HepG2 (cell line): ENCODE measurements around the gene UST. TPM values are rescaled to one million over a fixed set of nuclear protein-coding genes. Genes with fewer than 3 reads are reported as not detected.

ENCODE experiments used
- ATAC-seq: fragments of 200-7000 bp; cut with Tn5 transposase; 3 replicates; pipeline ENCODE4 v1.9.1; 2020; ENCODE audit warnings: mild to moderate bottlenecking, moderate library complexity
- BruUV-seq: library from RNA; stranded (reverse); fragments of 400-500 nt; replicated peaks from 2 replicates; lab custom pipeline; 2021; lab: Mats Ljungman, UMichigan
- CTCF ChIA-PET: fragments of 300-600 bp; formaldehyde crosslinking; extraction: SDS; loops from one replicate; lab custom pipeline; 2021; ENCODE audit warnings: low total read pairs, inconsistent platforms, low intra/inter-chr PET ratio; lab: Yijun Ruan, JAX
- POLR2A ChIA-PET: fragments of 350-600 bp; sonication (Branson Sonifier 250); formaldehyde crosslinking; loops from one replicate; lab custom pipeline; 2020; ENCODE audit warnings: antibody characterized with exemption, inconsistent platforms; lab: Yijun Ruan, JAX
- DNase-seq: peaks from one replicate; pipeline ENCODE4 v3.0.0-alpha.2; 2015; ENCODE audit warnings: low spot score
- FAIRE-seq: peaks from 3 replicates; lab custom pipeline; 2011; peaks lifted over from hg19 to GRCh38; lab: Jason Lieb, UNC
- H2AFZ ChIP-seq: one replicate; pipeline ENCODE4 v1.6.1; 2011; ENCODE audit warnings: low read length, inconsistent platforms
- H3K27ac ChIP-seq: fragments of 300-600 bp; 3 replicates; pipeline ENCODE4 v1.8.0; 2011; ENCODE audit warnings: mixed run types, mild to moderate bottlenecking, mixed read lengths, low read length, inconsistent platforms; ENCODE audit not compliant: insufficient read depth; ENCODE audit errors: extremely low read length
- H3K27me3 ChIP-seq, 2 experiments: fragments of 200-600 bp in 1 of 2; 2 replicates in 1 of 2; 3 replicates in 1 of 2; pipeline versions ENCODE4 v1.6.0 to v1.8.0; 2011; ENCODE audit warnings: low read length in 2 of 2, mild to moderate bottlenecking in 2 of 2, moderate library complexity in 2 of 2, inconsistent platforms in 1 of 2; ENCODE audit not compliant: insufficient read depth in 2 of 2, control insufficient read depth in 1 of 2
- H3K36me3 ChIP-seq, 2 experiments: fragments of 200-600 bp in 1 of 2; replicated peaks in 1 of 2; 2 replicates in 1 of 2; 3 replicates in 1 of 2; pipeline versions ENCODE4 v1.5.1 to v1.8.0; 2011; ENCODE audit warnings: low read length in 2 of 2, inconsistent platforms in 1 of 2; ENCODE audit not compliant: insufficient read depth in 2 of 2, control insufficient read depth in 1 of 2
- H3K4me1 ChIP-seq: 2 replicates; pipeline ENCODE4 v1.5.1; 2012; ENCODE audit warnings: low read length, inconsistent platforms; ENCODE audit not compliant: insufficient read depth
- H3K4me2 ChIP-seq: 2 replicates; pipeline ENCODE4 v1.6.0; 2011; ENCODE audit warnings: low read depth, low read length, inconsistent platforms
- H3K4me3 ChIP-seq, 3 experiments: fragments of 200-600 bp in 1 of 3; sonication (generic), shearing (Covaris generic) in 1 of 3; replicated peaks in 1 of 3; 2 replicates each; pipeline ENCODE4 v1.5.1; 2011 to 2016; ENCODE audit warnings: low read length in 3 of 3, inconsistent platforms in 2 of 3, low read depth in 2 of 3, mild to moderate bottlenecking in 2 of 3, control low read depth in 1 of 3, mixed read lengths in 1 of 3; ENCODE audit not compliant: insufficient read depth in 1 of 3
- H3K79me2 ChIP-seq: one replicate; pipeline ENCODE4 v1.6.1; 2011; ENCODE audit warnings: low read length, inconsistent platforms; ENCODE audit not compliant: insufficient read depth
- H3K9ac ChIP-seq: 2 replicates; pipeline ENCODE4 v1.6.0; 2011; ENCODE audit warnings: mild to moderate bottlenecking, low read depth, low read length, inconsistent platforms; ENCODE audit not compliant: insufficient read depth
- H3K9me3 ChIP-seq: 2 replicates; pipeline ENCODE4 v1.5.1; 2012; ENCODE audit warnings: mild to moderate bottlenecking, low read length
- H4K20me1 ChIP-seq: 2 replicates; pipeline ENCODE4 v1.6.0; 2011; ENCODE audit warnings: inconsistent platforms, mild to moderate bottlenecking, low read length, moderate library complexity; ENCODE audit not compliant: insufficient read depth
- BCL6 ChIP-seq: IDR thresholded peaks from 2 replicates; pipeline ENCODE4 v1.6.1; 2016; ENCODE audit warnings: missing genetic modification reagents, missing compliant biosample characterization
- CREB1 ChIP-seq, 2 experiments: fragments of 450-650 bp in 1 of 2; IDR thresholded peaks; 2 replicates each; pipeline ENCODE4 v1.6.1; 2016 to 2017; ENCODE audit warnings: control low read depth in 1 of 2, mild to moderate bottlenecking in 1 of 2, missing compliant biosample characterization in 1 of 2, missing genetic modification characterization in 1 of 2
- FOXK1 ChIP-seq: sonication (generic); formaldehyde crosslinking; IDR thresholded peaks from 2 replicates; pipeline ENCODE4 v1.4.0; 2020; ENCODE audit warnings: low read depth, missing genetic modification reagents, borderline replicate concordance
- KAT2B ChIP-seq: fragments of 150-350 bp; IDR thresholded peaks from 2 replicates; pipeline ENCODE4 v1.6.1; 2014; ENCODE audit warnings: low read depth, low read length, borderline replicate concordance
- MEIS2 ChIP-seq: sonication (generic); formaldehyde crosslinking; IDR thresholded peaks from 2 replicates; pipeline ENCODE4 v1.9.0; 2021; ENCODE audit warnings: mild to moderate bottlenecking, missing genetic modification reagents
- ONECUT2 ChIP-seq: sonication (generic); formaldehyde crosslinking; IDR thresholded peaks from 2 replicates; pipeline ENCODE4 v1.4.0; 2020; ENCODE audit warnings: missing genetic modification reagents
- PLRG1 ChIP-seq: fragments of 450-650 bp; conservative IDR thresholded peaks from 2 replicates; pipeline ENCODE4 v1.6.1; 2016
- RFX1 ChIP-seq: fragments of 450-650 bp; IDR thresholded peaks from 2 replicates; pipeline ENCODE4 v1.6.1; 2017
- SOX13 ChIP-seq, 3 experiments: fragments of 450-650 bp in 1 of 3; sonication (generic) in 1 of 3; formaldehyde crosslinking in 1 of 3; IDR thresholded peaks in 2 of 3; conservative IDR thresholded peaks in 1 of 3; 2 replicates each; pipeline versions ENCODE4 v1.5.0 to v1.6.1; 2016 to 2020; ENCODE audit warnings: antibody characterized with exemption in 1 of 3, mild to moderate bottlenecking in 1 of 3, missing compliant biosample characterization in 1 of 3, missing genetic modification reagents in 1 of 3, moderate library complexity in 1 of 3
- U2AF2 ChIP-seq: fragments of 200-400 bp; formaldehyde crosslinking; IDR thresholded peaks from 2 replicates; pipeline ENCODE4 v1.6.1; 2017; ENCODE audit warnings: low read depth, mild to moderate bottlenecking, low read length
- YEATS2 ChIP-seq: sonication (generic); formaldehyde crosslinking; IDR thresholded peaks from 2 replicates; pipeline ENCODE4 v1.4.0; 2020; ENCODE audit warnings: missing genetic modification reagents, borderline replicate concordance
- ZFP62 ChIP-seq: sonication (generic); formaldehyde crosslinking; IDR thresholded peaks from 2 replicates; pipeline ENCODE4 v1.4.0; 2020; ENCODE audit warnings: missing genetic modification reagents
- ZNF354B ChIP-seq: sonication (generic); formaldehyde crosslinking; IDR thresholded peaks from 2 replicates; pipeline ENCODE4 v1.8.0; 2022; ENCODE audit warnings: mild to moderate bottlenecking, missing genetic modification reagents
- ZNF839 ChIP-seq: sonication (generic); formaldehyde crosslinking; IDR thresholded peaks from 2 replicates; pipeline ENCODE4 v1.4.0; 2020; ENCODE audit warnings: missing genetic modification reagents, mild to moderate bottlenecking, borderline replicate concordance
- ZSCAN29 ChIP-seq: sonication (generic); formaldehyde crosslinking; conservative IDR thresholded peaks from 2 replicates; pipeline ENCODE4 v1.4.0; 2020; ENCODE audit warnings: mild to moderate bottlenecking, missing genetic modification reagents
- WGBS: methylation state at CpG from one replicate; pipeline ENCODE4 v1.1.6; 2017; ENCODE audit warnings: low lambda C conversion rate; 5-methylcytosine and 5-hydroxymethylcytosine counted together
- in situ Hi-C: cut with HindIII; loops from 2 replicates; pipeline ENCODE4 v1.10.0; 2017; ENCODE audit warnings: low pct_unique_long_range_greater_than_20kb; ENCODE audit not compliant: extremely low pct_ligation_motif_present
- intact Hi-C: fragments of 100-400 bp; cut with micrococcal nuclease; formaldehyde crosslinking; loops from one replicate; pipeline ENCODE4 v1.10.0; 2022; ENCODE audit not compliant: unreplicated experiment
- polyA plus RNA-seq, 8 experiments: library from polyadenylated mRNA; depleted of rRNA in 3 of 8; stranded (reverse) in 7 of 8; unstranded in 1 of 8; fragments of >200 nt; fragmentation: Illumina TruSeq in 4 of 8; extraction: Trizol in 4 of 8; gene quantifications; 2 replicates each; pipeline versions ENCODE4 v1.2.1 to v1.2.3, GENCODE V29; 2011 to 2016; ENCODE audit warnings: low read depth in 4 of 8, missing spikeins in 1 of 8, mixed read lengths in 1 of 8; ENCODE audit not compliant: insufficient read depth in 1 of 8
- total RNA-seq, 5 experiments: library from RNA; depleted of rRNA; stranded (reverse); fragments of >200 nt; fragmentation: Illumina TruSeq; extraction: Trizol; gene quantifications; 2 replicates each; pipeline ENCODE4 v1.2.3, GENCODE V29; 2016; ENCODE audit warnings: low read depth in 1 of 5
- TF ChIP-seq, protein P1 (sequence below): sonication (generic); formaldehyde crosslinking; IDR thresholded peaks from 2 replicates; pipeline ENCODE4 v1.9.0; 2022; ENCODE audit warnings: low read depth, missing genetic modification reagents
- TF ChIP-seq, protein P2 (sequence below): IDR thresholded peaks from 2 replicates; pipeline ENCODE4 v1.6.1; 2016
- TF ChIP-seq, protein P3 (sequence below): sonication (generic); formaldehyde crosslinking; IDR thresholded peaks from 2 replicates; pipeline ENCODE4 v1.5.0; 2020; ENCODE audit warnings: missing genetic modification reagents

Gene UST
- total and polyA plus RNA-seq, 2 of the 13 experiments (the other 11 are each of a cell fraction or from before 2014, with no cell fraction given) = 0.27 TPM; not detected in 1

DNA sequence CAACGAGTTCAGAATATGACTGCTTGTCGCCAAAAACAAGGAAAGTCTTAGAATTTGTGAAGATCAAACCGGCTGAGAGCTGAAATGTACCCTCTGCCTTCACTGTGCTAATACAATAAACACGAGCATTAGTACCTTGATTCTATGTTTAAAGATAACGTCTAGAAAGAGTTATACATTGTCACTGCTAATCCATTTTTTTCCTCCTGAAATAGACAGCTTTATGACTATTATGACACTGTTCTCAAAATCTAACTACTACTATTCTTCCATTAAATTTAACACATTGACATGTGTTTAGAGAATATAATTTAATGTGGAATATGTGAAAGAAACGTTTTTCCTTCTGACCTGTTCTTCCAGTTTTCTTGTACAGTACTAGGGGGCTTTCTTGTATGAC lies 204.8 kb downstream of the UST start (continued):
- TF ChIP-seq, protein P1, sequence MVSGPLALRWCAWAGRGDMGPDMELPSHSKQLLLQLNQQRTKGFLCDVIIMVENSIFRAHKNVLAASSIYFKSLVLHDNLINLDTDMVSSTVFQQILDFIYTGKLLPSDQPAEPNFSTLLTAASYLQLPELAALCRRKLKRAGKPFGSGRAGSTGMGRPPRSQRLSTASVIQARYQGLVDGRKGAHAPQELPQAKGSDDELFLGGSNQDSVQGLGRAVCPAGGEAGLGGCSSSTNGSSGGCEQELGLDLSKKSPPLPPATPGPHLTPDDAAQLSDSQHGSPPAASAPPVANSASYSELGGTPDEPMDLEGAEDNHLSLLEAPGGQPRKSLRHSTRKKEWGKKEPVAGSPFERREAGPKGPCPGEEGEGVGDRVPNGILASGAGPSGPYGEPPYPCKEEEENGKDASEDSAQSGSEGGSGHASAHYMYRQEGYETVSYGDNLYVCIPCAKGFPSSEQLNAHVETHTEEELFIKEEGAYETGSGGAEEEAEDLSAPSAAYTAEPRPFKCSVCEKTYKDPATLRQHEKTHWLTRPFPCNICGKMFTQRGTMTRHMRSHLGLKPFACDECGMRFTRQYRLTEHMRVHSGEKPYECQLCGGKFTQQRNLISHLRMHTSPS = no peak
- TF ChIP-seq KAT2B (no peak), ZNF839 (no peak), YEATS2 (CRISPR knock-in tag) (no peak)
- TF ChIP-seq, all 625 proteins: peak for 0

DNA sequence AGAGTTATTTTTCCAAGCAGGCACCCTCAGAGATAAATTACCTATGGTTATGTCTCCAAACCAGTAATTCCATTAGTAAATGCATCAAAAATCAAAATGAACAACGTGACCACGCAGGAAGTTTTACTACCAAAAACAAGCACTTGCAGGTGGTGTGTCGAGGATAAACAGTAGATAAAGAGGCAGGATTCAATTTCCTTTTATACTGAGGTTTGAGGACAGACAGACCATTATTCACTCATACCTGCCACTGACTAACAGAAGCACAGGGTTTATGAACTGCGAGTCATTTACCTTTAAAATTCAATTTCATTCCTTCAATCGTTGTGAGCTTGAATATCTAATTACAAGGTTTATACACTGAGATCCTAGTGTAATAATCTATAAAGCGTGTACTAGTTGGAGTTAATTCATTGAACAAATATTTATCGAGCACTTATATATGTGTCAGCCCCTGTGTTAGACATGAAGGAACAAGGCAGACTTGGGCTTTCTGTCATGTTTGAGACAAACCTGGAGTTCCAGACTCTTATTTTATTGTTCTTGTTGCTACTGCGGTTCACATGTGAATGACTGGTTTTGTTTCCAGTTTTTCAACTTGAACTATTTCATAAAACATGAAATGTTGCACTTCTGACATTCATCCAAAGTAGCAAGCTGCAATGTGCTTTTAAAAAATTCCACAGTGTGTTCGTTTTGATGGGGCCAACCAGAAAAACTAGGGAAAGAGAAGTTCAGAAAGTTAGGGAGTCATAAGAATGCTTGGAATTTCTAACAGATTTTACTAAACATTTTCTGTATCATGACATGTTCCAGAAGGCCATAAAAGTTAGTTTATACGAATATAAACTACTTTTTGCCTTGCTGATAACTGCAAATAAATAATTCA lies 205.6 kb downstream of the UST start:
- H2AFZ ChIP-seq = no peak overlapping the region
- ChIA-PET POLR2A (no interaction called here), CTCF (no interaction called here)
- no peak overlapping the region for H3K4me3 ChIP-seq
- H3K4me2 ChIP-seq = no peak overlapping the region
- in situ Hi-C loops (loop anchor here (10.0 kb wide), 1 partner anchor 208 kb away; the partner anchor contains the start of gene UST), intact Hi-C loops (no loop called here)
- H3K9me3 ChIP-seq = no peaks in the 10 kb centered on the region
- H4K20me1 ChIP-seq = no peaks in the 10 kb centered on the region
- whole genome bisulfite sequencing = 18% methylated on average over 10 of the region's 10 CpGs
- no peak for ATAC-seq
- H3K4me1 ChIP-seq = peaks cover 8% of the 10 kb centered on the region
- H3K36me3 ChIP-seq = no peaks in the 10 kb centered on the region
- H3K27me3 ChIP-seq = peaks cover 0 to 11% of the 10 kb centered on the region in 2 experiments; a peak in 2 of 5 replicates
- no peak for FAIRE-seq
- no peaks in the 10 kb centered on the region for H3K79me2 ChIP-seq
- no peak overlapping the region for H3K9ac ChIP-seq
- H3K27ac ChIP-seq = no peak overlapping the region
- no TSS peak for BruUV-seq
- DNase-seq = no peak
- TF ChIP-seq ZFP62 (CRISPR knock-in tag) (no peak), CREB1 (IDR thresholded peaks at IDR 0.05) (no peak), CREB1 (CRISPR knock-in tag; IDR thresholded peaks at IDR 0.05) (no peak), ZNF354B (CRISPR knock-in tag) (no peak), BCL6 (CRISPR knock-in tag) (no peak), ONECUT2 (CRISPR knock-in tag) (no peak), ZSCAN29 (CRISPR knock-in tag) (no peak), FOXK1 (CRISPR knock-in tag) (no peak), U2AF2 (no peak), SOX13 (IDR thresholded peaks at IDR 0.05) (no peak), SOX13 (CRISPR knock-in tag; conservative IDR thresholded peaks at IDR 0.05 in 1 of 2, IDR thresholded peaks at IDR 0.05 in 1 of 2) (no peak), RFX1 (no peak), PLRG1 (no peak), MEIS2 (CRISPR knock-in tag) (no peak)
- TF ChIP-seq, protein P2, sequence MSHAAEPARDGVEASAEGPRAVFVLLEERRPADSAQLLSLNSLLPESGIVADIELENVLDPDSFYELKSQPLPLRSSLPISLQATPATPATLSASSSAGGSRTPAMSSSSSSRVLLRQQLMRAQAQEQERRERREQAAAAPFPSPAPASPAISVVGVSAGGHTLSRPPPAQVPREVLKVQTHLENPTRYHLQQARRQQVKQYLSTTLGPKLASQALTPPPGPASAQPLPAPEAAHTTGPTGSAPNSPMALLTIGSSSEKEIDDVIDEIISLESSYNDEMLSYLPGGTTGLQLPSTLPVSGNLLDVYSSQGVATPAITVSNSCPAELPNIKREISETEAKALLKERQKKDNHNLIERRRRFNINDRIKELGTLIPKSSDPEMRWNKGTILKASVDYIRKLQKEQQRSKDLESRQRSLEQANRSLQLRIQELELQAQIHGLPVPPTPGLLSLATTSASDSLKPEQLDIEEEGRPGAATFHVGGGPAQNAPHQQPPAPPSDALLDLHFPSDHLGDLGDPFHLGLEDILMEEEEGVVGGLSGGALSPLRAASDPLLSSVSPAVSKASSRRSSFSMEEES (CRISPR knock-in tag) = no peak
- TF ChIP-seq, protein P3, sequence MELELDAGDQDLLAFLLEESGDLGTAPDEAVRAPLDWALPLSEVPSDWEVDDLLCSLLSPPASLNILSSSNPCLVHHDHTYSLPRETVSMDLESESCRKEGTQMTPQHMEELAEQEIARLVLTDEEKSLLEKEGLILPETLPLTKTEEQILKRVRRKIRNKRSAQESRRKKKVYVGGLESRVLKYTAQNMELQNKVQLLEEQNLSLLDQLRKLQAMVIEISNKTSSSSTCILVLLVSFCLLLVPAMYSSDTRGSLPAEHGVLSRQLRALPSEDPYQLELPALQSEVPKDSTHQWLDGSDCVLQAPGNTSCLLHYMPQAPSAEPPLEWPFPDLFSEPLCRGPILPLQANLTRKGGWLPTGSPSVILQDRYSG (CRISPR knock-in tag) = no peak
